ENCODE measurements around the gene PLEKHM3.

Gene PLEKHM3

DNA sequence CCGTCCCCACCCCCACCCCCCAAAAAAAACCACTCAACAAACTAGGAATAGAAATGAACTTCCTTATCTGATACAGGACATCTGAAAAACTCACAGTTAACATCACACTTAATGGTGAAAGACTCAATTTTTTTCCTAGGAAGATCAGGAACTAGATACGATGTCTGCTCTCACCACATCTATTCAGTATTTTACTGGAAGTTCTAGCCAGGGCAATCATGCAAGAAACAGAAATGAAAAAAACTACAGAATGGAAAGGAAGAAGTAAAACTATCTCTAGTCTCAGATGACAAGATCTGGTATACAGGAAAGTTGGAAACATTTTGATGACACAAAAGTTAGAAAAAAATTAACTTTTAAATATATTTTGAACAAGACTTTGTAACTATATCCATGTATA, 141.2 kb downstream of the PLEKHM3 start:
- Histone ChIP-seq H3K4me1 (ENCODE audit: control insufficient read depth, low read depth, low read length) (no peaks in the 10 kb centered on the region), H4K5ac (ENCODE audit: low read length) (no peak overlapping the region), H3K27ac (ENCODE audit: low read depth, low read length) (no peak overlapping the region), H3K9ac (ENCODE audit: low read length) (no peak overlapping the region), H3K4ac (ENCODE audit: low read depth, low read length) (no peak overlapping the region), H3K36me3 (ENCODE audit: control insufficient read depth, insufficient read depth, low read length) (no peaks in the 10 kb centered on the region), H3K4me3 (ENCODE audit: low read length) (no peak overlapping the region), H4K8ac (ENCODE audit: low read depth, low read length) (no peak overlapping the region), H3K23ac (ENCODE audit: low read length) (no peak overlapping the region), H3K79me2 (ENCODE audit: control insufficient read depth, insufficient read depth, low read length) (no peaks in the 10 kb centered on the region), H3K4me2 (ENCODE audit: low read length) (no peak overlapping the region), H3K18ac (ENCODE audit: low read length) (no peak overlapping the region), H2BK120ac (ENCODE audit: low read depth, low read length) (no peak overlapping the region), H3K27me3 (ENCODE audit: insufficient read depth, low read length, poor library complexity) (no peaks in the 10 kb centered on the region), H3K56ac (ENCODE audit: low read length) (no peak overlapping the region), H2BK15ac (replicated peaks; ENCODE audit: low read depth) (no peak overlapping the region), H2AK5ac (ENCODE audit: low read length) (no peak overlapping the region), H2BK5ac (ENCODE audit: low read length) (no peak overlapping the region), H3K79me1 (ENCODE audit: low read length) (no peaks in the 10 kb centered on the region)
- no peak for DNase-seq
- WGBS (ENCODE audit: extremely low coverage, insufficient coverage, low lambda C conversion rate): no CpG with 5 or more reads among the region's 2 CpGs

DNA sequence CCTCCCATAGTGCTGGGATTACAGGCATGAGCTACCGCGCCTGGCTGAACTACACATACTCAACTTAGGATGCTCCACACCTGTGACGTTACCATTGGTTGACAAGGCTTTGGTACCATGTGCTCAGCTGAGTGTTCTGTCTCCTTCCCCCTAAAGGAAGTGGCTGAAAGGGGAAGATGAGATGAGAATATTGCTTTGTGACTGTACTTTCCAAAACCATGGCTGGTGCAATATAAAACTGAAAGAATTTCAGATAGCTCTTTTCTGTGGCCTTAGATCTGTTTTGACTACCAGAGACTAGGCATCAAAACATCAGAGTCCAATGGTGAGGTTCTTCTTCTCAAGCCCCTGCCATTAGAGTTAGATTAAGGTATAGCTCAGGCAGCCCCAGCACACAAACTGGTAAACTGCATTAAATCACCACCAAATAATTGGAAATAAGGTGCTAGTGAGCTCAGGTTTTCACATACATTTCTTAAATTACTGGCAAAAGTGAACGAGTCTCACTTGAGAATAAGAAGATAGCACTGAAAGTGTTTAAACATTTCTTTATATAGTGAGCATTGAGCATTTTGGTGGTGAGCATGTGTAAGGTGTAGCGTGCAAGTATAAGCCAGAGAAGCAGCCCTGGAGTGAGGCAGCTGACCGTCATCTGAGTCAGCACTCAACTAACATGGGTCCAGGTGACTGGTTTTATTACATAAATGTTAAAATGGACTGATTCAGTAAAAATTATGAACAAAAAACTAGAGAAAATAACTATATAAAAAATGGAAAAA, 142.1 kb downstream of the PLEKHM3 start:
- no peaks in the 10 kb centered on the region for H3K4me1 ChIP-seq (ENCODE audit: control insufficient read depth, low read depth, low read length)
- H3K27me3 ChIP-seq (ENCODE audit: insufficient read depth, low read length, poor library complexity): no peaks in the 10 kb centered on the region
- H2BK15ac ChIP-seq (replicated peaks; ENCODE audit: low read depth): no peak overlapping the region

DNA sequence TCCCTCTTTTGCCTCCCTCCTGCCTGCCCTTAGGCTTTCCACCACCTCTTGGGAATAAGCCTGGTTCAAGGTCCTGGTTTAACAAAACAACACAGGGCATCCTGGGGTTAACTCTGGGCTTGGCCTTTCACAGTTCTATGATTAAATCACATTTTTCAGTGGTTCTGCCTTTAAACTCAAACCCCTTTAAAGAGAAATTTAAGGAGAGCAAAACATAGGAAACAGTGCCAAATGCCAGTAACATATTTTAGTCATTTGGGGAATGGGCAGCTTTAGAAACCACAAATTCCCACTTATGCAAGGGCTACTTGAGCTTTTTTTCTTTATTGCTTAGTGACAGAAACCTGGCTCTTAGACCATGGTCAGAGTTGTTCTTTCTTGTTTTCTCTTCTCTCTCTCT, 143.4 kb downstream of the PLEKHM3 start:
- H2BK120ac ChIP-seq (ENCODE audit: low read depth, low read length): no peak overlapping the region
- H2BK5ac ChIP-seq (ENCODE audit: low read length): no peak overlapping the region
- H3K79me1 ChIP-seq (ENCODE audit: low read length): no peaks in the 10 kb centered on the region
- H3K27ac ChIP-seq (ENCODE audit: low read depth, low read length): no peak overlapping the region
- H2BK15ac ChIP-seq (replicated peaks; ENCODE audit: low read depth): no peak overlapping the region
- H2AK5ac ChIP-seq (ENCODE audit: low read length): no peak overlapping the region
- H3K79me2 ChIP-seq (ENCODE audit: control insufficient read depth, insufficient read depth, low read length): no peaks in the 10 kb centered on the region
- H3K4me3 ChIP-seq (ENCODE audit: low read length): no peak overlapping the region
- H4K5ac ChIP-seq (ENCODE audit: low read length): no peak overlapping the region
- no peaks in the 10 kb centered on the region for H3K4me1 ChIP-seq (ENCODE audit: control insufficient read depth, low read depth, low read length)
- no peak overlapping the region for H3K18ac ChIP-seq (ENCODE audit: low read length)
- peak overlapping the region; percentile 28 for H3K56ac ChIP-seq (ENCODE audit: low read length)
- no peaks in the 10 kb centered on the region for H3K36me3 ChIP-seq (ENCODE audit: control insufficient read depth, insufficient read depth, low read length)
- H3K27me3 ChIP-seq (ENCODE audit: insufficient read depth, low read length, poor library complexity): no peaks in the 10 kb centered on the region
- H3K4me2 ChIP-seq (ENCODE audit: low read length): no peak overlapping the region
- no peak overlapping the region for H3K4ac ChIP-seq (ENCODE audit: low read depth, low read length)
- H3K23ac ChIP-seq (ENCODE audit: low read length): no peak overlapping the region
- no peak overlapping the region for H3K9ac ChIP-seq (ENCODE audit: low read length)
- DNase-seq: no peak
- no peak overlapping the region for H4K8ac ChIP-seq (ENCODE audit: low read depth, low read length)

More for the DNA sequence above, 142.1 kb downstream of the PLEKHM3 start:
- H3K4me3 ChIP-seq (ENCODE audit: low read length): no peak overlapping the region
- no peak overlapping the region for H2BK120ac ChIP-seq (ENCODE audit: low read depth, low read length)
- no peak overlapping the region for H4K5ac ChIP-seq (ENCODE audit: low read length)
- H3K9ac ChIP-seq (ENCODE audit: low read length): no peak overlapping the region
- H3K23ac ChIP-seq (ENCODE audit: low read length): no peak overlapping the region
- WGBS (ENCODE audit: extremely low coverage, insufficient coverage, low lambda C conversion rate): no CpG with 5 or more reads among the region's 6 CpGs
- no peak overlapping the region for H3K27ac ChIP-seq (ENCODE audit: low read depth, low read length)
- no peak overlapping the region for H3K4me2 ChIP-seq (ENCODE audit: low read length)
- no peak overlapping the region for H2AK5ac ChIP-seq (ENCODE audit: low read length)
- no peaks in the 10 kb centered on the region for H3K79me2 ChIP-seq (ENCODE audit: control insufficient read depth, insufficient read depth, low read length)
- H3K18ac ChIP-seq (ENCODE audit: low read length): no peak overlapping the region
- H3K4ac ChIP-seq (ENCODE audit: low read depth, low read length): no peak overlapping the region
- H4K8ac ChIP-seq (ENCODE audit: low read depth, low read length): no peak overlapping the region
- DNase-seq: no peak
- H3K56ac ChIP-seq (ENCODE audit: low read length): no peak overlapping the region
- H2BK5ac ChIP-seq (ENCODE audit: low read length): no peak overlapping the region
- H3K36me3 ChIP-seq (ENCODE audit: control insufficient read depth, insufficient read depth, low read length): no peaks in the 10 kb centered on the region
- H3K79me1 ChIP-seq (ENCODE audit: low read length): no peaks in the 10 kb centered on the region

DNA sequence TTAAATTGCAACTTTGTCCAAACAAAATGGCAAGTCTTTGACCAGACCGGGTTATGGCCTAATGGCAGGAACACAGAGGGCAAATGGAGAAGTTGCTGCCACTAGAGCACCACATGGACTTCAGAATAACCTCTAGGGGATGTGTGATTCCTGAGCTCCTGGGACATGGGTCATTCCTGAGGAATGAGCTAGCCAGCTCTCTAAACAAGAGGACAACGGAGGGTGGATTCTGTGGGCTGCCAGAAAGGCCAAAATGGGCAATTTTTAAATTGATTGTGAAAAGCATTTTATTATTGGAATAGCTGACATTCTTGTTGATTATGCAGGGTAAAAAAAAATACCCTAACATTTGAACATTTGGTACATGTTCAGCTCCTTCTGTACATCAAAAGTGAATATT, 145.8 kb downstream of the PLEKHM3 start:
- Histone ChIP-seq H3K27me3 (ENCODE audit: insufficient read depth, low read length, poor library complexity) (no peaks in the 10 kb centered on the region), H4K8ac (ENCODE audit: low read depth, low read length) (peak overlapping the region; percentile 65), H3K36me3 (ENCODE audit: control insufficient read depth, insufficient read depth, low read length) (no peaks in the 10 kb centered on the region), H3K4ac (ENCODE audit: low read depth, low read length) (no peak overlapping the region), H3K79me1 (ENCODE audit: low read length) (no peaks in the 10 kb centered on the region), H3K9ac (ENCODE audit: low read length) (no peak overlapping the region), H4K5ac (ENCODE audit: low read length) (no peak overlapping the region), H2BK120ac (ENCODE audit: low read depth, low read length) (no peak overlapping the region), H2AK5ac (ENCODE audit: low read length) (no peak overlapping the region), H2BK5ac (ENCODE audit: low read length) (no peak overlapping the region), H3K4me1 (ENCODE audit: control insufficient read depth, low read depth, low read length) (no peaks in the 10 kb centered on the region), H2BK15ac (replicated peaks; ENCODE audit: low read depth) (no peak overlapping the region), H3K23ac (ENCODE audit: low read length) (no peak overlapping the region), H3K79me2 (ENCODE audit: control insufficient read depth, insufficient read depth, low read length) (no peaks in the 10 kb centered on the region), H3K27ac (ENCODE audit: low read depth, low read length) (no peak overlapping the region), H3K4me3 (ENCODE audit: low read length) (no peak overlapping the region), H3K18ac (ENCODE audit: low read length) (no peak overlapping the region), H3K56ac (ENCODE audit: low read length) (no peak overlapping the region), H3K4me2 (ENCODE audit: low read length) (no peak overlapping the region)
- no CpG with 5 or more reads among the region's 2 CpGs for WGBS (ENCODE audit: extremely low coverage, insufficient coverage, low lambda C conversion rate)
- DNase-seq: peak; percentile 65

DNA sequence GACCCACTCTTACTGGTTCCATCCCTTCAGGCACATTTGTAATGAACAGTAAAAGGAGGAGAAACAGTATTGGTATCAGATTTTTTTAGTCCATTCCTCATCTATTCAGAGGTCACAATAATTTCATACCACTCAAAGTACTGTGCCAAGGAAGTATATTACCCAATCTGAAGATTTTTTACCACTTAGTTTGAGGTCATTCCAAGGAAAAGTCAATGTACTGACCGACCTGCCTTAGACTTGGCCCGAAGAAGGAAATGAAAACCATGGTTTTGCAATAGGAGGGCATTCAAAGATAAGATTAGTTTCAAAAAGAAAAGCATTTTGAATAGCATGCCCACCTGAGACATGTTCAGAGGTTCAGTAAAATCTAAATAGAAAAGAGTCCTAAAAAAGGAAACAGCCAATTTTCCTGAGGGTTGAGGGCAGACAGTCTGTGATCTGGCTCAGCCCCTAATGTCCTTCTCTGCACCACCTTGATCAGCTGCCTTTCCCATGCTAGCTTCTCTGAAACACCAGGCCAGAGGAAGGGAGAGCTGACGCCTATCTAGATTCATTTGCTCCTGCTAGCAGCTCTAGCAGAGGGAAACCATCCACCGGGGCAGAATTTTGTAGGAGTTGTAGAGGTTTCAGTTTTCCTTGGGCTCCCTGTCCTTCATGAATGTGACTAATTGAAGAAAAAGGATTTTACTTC, 148.3 kb downstream of the PLEKHM3 start:
- WGBS (ENCODE audit: extremely low coverage, insufficient coverage, low lambda C conversion rate): no CpG with 5 or more reads among the region's 4 CpGs
- no peak overlapping the region for H3K4me3 ChIP-seq (ENCODE audit: low read length)
- no peak overlapping the region for H3K27ac ChIP-seq (ENCODE audit: low read depth, low read length)
- H2BK5ac ChIP-seq (ENCODE audit: low read length): no peak overlapping the region
- no peaks in the 10 kb centered on the region for H3K4me1 ChIP-seq (ENCODE audit: control insufficient read depth, low read depth, low read length)
- H3K4ac ChIP-seq (ENCODE audit: low read depth, low read length): no peak overlapping the region
- no peak overlapping the region for H3K9ac ChIP-seq (ENCODE audit: low read length)
- H4K8ac ChIP-seq (ENCODE audit: low read depth, low read length): no peak overlapping the region
- no peak overlapping the region for H2BK120ac ChIP-seq (ENCODE audit: low read depth, low read length)
- H4K5ac ChIP-seq (ENCODE audit: low read length): no peak overlapping the region
- no peaks in the 10 kb centered on the region for H3K79me1 ChIP-seq (ENCODE audit: low read length)
- H3K18ac ChIP-seq (ENCODE audit: low read length): no peak overlapping the region
- no peaks in the 10 kb centered on the region for H3K79me2 ChIP-seq (ENCODE audit: control insufficient read depth, insufficient read depth, low read length)
- no peak overlapping the region for H2AK5ac ChIP-seq (ENCODE audit: low read length)
- no peak overlapping the region for H3K23ac ChIP-seq (ENCODE audit: low read length)
- H3K56ac ChIP-seq (ENCODE audit: low read length): no peak overlapping the region
- H3K27me3 ChIP-seq (ENCODE audit: insufficient read depth, low read length, poor library complexity): no peaks in the 10 kb centered on the region
- no peak overlapping the region for H3K4me2 ChIP-seq (ENCODE audit: low read length)
- H3K36me3 ChIP-seq (ENCODE audit: control insufficient read depth, insufficient read depth, low read length): no peaks in the 10 kb centered on the region
- H2BK15ac ChIP-seq (replicated peaks; ENCODE audit: low read depth): no peak overlapping the region
- no peak for DNase-seq
